Caco-2 (cell line): Measurements from ENCODE around the gene PGAM2. TPM values are rescaled to one million over a fixed set of nuclear protein-coding genes. Genes with fewer than 3 reads are reported as not detected.
A peak's percentile ranks its signal among the peaks of the same experiment; 100 is the strongest.

Experiments used
- BruUV-seq: library from RNA; stranded (reverse); fragments of 400-500 nt; replicated peaks from 2 replicates; lab custom pipeline; 2021; lab: Mats Ljungman, UMichigan
- CTCF ChIA-PET: fragments of 300-600 bp; sonication (Branson Sonifier 250); formaldehyde crosslinking; loops from one replicate; lab custom pipeline; 2022; ENCODE audit warnings: antibody characterized with exemption; lab: Charles Lee
- POLR2A ChIA-PET: fragments of 300-600 bp; sonication (Branson Sonifier 250); formaldehyde crosslinking; loops from one replicate; lab custom pipeline; 2022; ENCODE audit warnings: antibody characterized with exemption; lab: Charles Lee
- DNase-seq, 2 experiments: peaks; one replicate each; pipeline versions ENCODE4 v3.0.0 to v3.0.0-alpha.2; 2020 to 2022
- H3K27me3 ChIP-seq: replicated peaks from 2 replicates; pipeline ENCODE4 v1.6.0; 2011; ENCODE audit warnings: low read length; ENCODE audit not compliant: control insufficient read depth, insufficient read depth
- H3K36me3 ChIP-seq: 2 replicates; pipeline ENCODE4 v1.5.1; 2011; ENCODE audit warnings: low read length; ENCODE audit not compliant: control insufficient read depth, insufficient read depth
- H3K4me1 ChIP-seq: fragments of 250-450 bp; sonication (Bioruptor Pico); 2 replicates; pipeline ENCODE4 v1.5.1; 2020; ENCODE audit warnings: mild to moderate bottlenecking
- H3K4me3 ChIP-seq: 2 replicates; pipeline ENCODE4 v1.5.1; 2011; ENCODE audit warnings: low read depth, mild to moderate bottlenecking, control low read depth, low read length
- H3K9me3 ChIP-seq: fragments of 250-450 bp; sonication (Bioruptor Pico); 2 replicates; pipeline ENCODE4 v1.5.1; 2020; ENCODE audit warnings: mild to moderate bottlenecking, moderate library complexity
- H3K27ac Mint-ChIP-seq: one replicate; pipeline ENCODE4 v1.8.0; 2022; ENCODE audit warnings: mixed read lengths; ENCODE audit not compliant: unreplicated experiment
- H3K27me3 Mint-ChIP-seq: one replicate; pipeline ENCODE4 v1.8.0; 2022; ENCODE audit warnings: mixed read lengths; ENCODE audit not compliant: insufficient read depth, unreplicated experiment
- H3K36me3 Mint-ChIP-seq: one replicate; pipeline ENCODE4 v1.8.0; 2022; ENCODE audit warnings: mild to moderate bottlenecking, mixed read lengths; ENCODE audit not compliant: insufficient read depth, unreplicated experiment
- H3K4me1 Mint-ChIP-seq: one replicate; pipeline ENCODE4 v1.8.0; 2022; ENCODE audit warnings: low read depth, mixed read lengths; ENCODE audit not compliant: unreplicated experiment
- H3K4me3 Mint-ChIP-seq: one replicate; pipeline ENCODE4 v1.8.0; 2022; ENCODE audit warnings: mild to moderate bottlenecking, moderate library complexity, mixed read lengths; ENCODE audit not compliant: unreplicated experiment
- H3K9me3 Mint-ChIP-seq: one replicate; pipeline ENCODE4 v1.8.0; 2022; ENCODE audit warnings: mixed read lengths; ENCODE audit not compliant: unreplicated experiment
- CTCF ChIP-seq, 2 experiments: fragments of 200-600 bp in 1 of 2; IDR thresholded peaks; 1 replicate in 1 of 2; 2 replicates in 1 of 2; pipeline versions ENCODE4 v1.5.1 to v1.8.0; 2011 to 2022; ENCODE audit warnings: antibody characterized with exemption in 1 of 2, control low read depth in 1 of 2, inconsistent platforms in 1 of 2, low read depth in 1 of 2, low read length in 1 of 2, mild to moderate bottlenecking in 1 of 2, moderate library complexity in 1 of 2; ENCODE audit not compliant: insufficient read depth in 1 of 2, severe bottlenecking in 1 of 2, unreplicated experiment in 1 of 2
- intact Hi-C: fragments of 100-400 bp; cut with micrococcal nuclease; formaldehyde crosslinking; loops from one replicate; pipeline ENCODE4 v1.10.0; 2022; ENCODE audit not compliant: unreplicated experiment
- total RNA-seq: library from RNA; stranded (reverse); gene quantifications from 2 replicates; pipeline ENCODE4 v1.2.3, GENCODE V29; 2022

Gene PGAM2
- total RNA-seq, 1 experiment from 2014 or later: not detected

GRCh38 chr7:44060948-44061644, 4.3 kb downstream of the PGAM2 start:
- Mint-ChIP-seq H3K4me3 (no peak overlapping the region), H3K27ac (no peak overlapping the region), H3K27me3 (no peaks in the 10 kb centered on the region), H3K36me3 (peaks cover 47% of the 10 kb centered on the region), H3K9me3 (no peaks in the 10 kb centered on the region), H3K4me1 (no peaks in the 10 kb centered on the region)
- ChIA-PET CTCF (no interaction called here), POLR2A (no interaction called here)
- Histone ChIP-seq H3K36me3 (peaks cover 4% of the 10 kb centered on the region), H3K4me1 (no peaks in the 10 kb centered on the region), H3K9me3 (no peaks in the 10 kb centered on the region), H3K27me3 (no peaks in the 10 kb centered on the region), H3K4me3 (no peak overlapping the region)
- no peak for TF ChIP-seq CTCF (IDR thresholded peaks at IDR 0.05; ENCODE audit: insufficient read depth in 1 of 2, low read depth in 1 of 2, low read length in 1 of 2, severe bottlenecking in 1 of 2, unreplicated experiment in 1 of 2)
- BruUV-seq: TSS peak; percentile 28
- intact Hi-C loops: no loop called here
- no peak for DNase-seq

DNA sequence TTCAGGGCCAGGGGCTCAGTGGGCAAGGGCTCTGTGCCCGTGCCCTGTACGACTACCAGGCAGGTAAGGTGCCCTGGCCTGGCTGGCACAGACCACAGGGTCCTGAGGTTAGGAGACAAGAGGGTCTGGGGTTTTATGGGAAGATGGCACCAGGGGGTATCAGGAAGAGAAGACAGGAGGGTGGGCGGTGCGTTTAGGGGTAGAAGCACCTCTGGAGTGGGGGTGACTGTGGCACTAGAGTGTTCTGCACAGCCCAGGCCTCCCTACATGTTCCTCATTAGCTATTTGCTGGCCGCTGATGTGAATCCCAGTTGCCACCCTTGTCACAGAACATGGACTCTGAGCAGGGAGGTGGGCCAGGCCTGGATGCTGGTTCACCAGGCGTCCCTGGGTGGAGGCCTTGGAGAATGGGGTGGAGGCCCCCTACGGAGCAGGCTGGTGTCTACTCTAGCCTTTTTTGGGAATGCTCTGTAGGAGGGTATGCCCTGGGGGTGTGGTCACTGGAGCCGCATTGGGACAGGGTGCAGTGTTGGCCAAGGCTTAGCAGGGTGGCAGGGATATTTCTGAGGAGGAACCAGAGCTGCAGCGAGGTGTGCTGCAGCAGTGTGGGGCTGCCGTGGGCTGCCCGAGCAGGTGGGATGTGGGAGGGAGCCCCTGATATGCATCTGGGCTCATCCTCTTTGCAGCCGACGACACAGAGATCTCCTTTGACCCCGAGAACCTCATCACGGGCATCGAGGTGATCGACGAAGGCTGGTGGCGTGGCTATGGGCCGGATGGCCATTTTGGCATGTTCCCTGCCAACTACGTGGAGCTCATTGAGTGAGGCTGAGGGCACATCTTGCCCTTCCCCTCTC, 5.0 kb downstream of the PGAM2 start:
- DNase-seq: peak in 1 of 2 experiments; percentile 21
- Mint-ChIP-seq H3K27ac (no peak overlapping the region), H3K9me3 (no peaks in the 10 kb centered on the region), H3K4me3 (no peak overlapping the region), H3K36me3 (peaks cover 44% of the 10 kb centered on the region), H3K4me1 (no peaks in the 10 kb centered on the region), H3K27me3 (no peaks in the 10 kb centered on the region)
- ChIA-PET CTCF (no interaction called here), POLR2A (no interaction called here)
- Histone ChIP-seq H3K4me1 (no peaks in the 10 kb centered on the region), H3K4me3 (no peak overlapping the region), H3K27me3 (no peaks in the 10 kb centered on the region), H3K36me3 (peaks cover 4% of the 10 kb centered on the region), H3K9me3 (no peaks in the 10 kb centered on the region)
- no peak for TF ChIP-seq CTCF (IDR thresholded peaks at IDR 0.05; ENCODE audit: insufficient read depth in 1 of 2, low read depth in 1 of 2, low read length in 1 of 2, severe bottlenecking in 1 of 2, unreplicated experiment in 1 of 2)
- intact Hi-C loops: no loop called here
- no TSS peak for BruUV-seq

DNA sequence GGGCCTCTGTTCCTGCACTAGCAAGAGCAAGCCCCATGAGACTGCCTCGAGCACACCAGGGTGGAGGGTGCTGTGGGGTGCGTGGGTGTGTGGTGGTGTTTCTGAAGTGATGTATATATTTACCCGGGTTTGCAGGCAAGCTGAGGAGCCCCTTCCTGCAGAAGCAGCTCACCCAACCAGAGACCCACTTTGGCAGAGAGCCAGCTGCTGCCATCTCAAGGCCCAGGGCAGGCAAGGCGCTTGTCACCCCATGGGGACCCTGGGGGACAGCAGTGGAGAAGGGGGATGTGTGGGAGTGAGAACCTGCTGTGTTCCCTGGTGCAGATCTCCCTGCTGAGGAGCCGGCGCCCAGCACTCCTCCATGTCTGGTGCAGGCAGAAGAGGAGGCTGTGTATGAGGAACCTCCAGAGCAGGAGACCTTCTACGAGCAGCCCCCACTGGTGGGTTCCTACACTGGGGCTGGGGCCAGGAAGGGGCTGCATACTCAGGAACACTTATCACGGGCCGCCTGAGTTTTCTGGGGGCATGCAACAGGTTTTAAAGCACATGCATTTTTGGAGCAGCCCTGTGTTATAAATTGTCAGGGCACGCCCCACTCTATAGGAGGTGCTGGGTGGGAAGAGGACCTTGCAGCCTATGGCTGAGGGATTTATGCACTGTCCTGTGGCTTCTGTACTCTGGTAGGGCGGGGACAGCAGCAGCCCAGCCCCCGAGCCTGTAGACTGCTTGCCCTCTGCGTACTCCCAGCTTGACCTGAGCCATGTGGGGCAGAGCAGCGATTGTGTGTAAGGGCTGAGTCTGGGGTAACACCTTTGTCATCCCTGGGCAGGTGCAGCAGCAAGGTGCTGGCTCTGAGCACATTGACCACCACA, 5.9 kb downstream of the PGAM2 start:
- CTCF ChIA-PET: no interaction called here
- no peaks in the 10 kb centered on the region for H3K4me1 Mint-ChIP-seq
- peaks cover 4% of the 10 kb centered on the region for H3K36me3 ChIP-seq

More for the DNA sequence above, 5.9 kb downstream of the PGAM2 start:
- TF ChIP-seq CTCF (IDR thresholded peaks at IDR 0.05; ENCODE audit: insufficient read depth in 1 of 2, low read depth in 1 of 2, low read length in 1 of 2, severe bottlenecking in 1 of 2, unreplicated experiment in 1 of 2): no peak
- Histone ChIP-seq H3K4me1 (no peaks in the 10 kb centered on the region), H3K4me3 (no peak overlapping the region), H3K9me3 (no peaks in the 10 kb centered on the region), H3K27me3 (no peaks in the 10 kb centered on the region)
- Mint-ChIP-seq H3K36me3 (peaks cover 45% of the 10 kb centered on the region), H3K9me3 (no peaks in the 10 kb centered on the region), H3K27me3 (no peaks in the 10 kb centered on the region), H3K27ac (no peak overlapping the region), H3K4me3 (no peak overlapping the region)
- POLR2A ChIA-PET: no interaction called here
- intact Hi-C loops: no loop called here
- BruUV-seq: no TSS peak
- peak in 1 of 2 experiments; percentile 26 for DNase-seq
